ENCODE measurements around the gene HCAR1.
"Not testable (repeated sequence)": the region's sequence is repeated elsewhere in the genome, so short reads cannot be mapped to it uniquely, and the experiment has no call there.

The HCAR1 gene

GRCh38 chr12:122721057-122721545 lies 9.5 kb downstream of the HCAR1 start:
- no peak for DNase-seq (ENCODE audit: low read depth in 2 of 2)

GRCh38 chr12:122716658-122717057 lies 14.0 kb downstream of the HCAR1 start, which contains the start of gene HCAR3:
TSS of gene HCAR3 (minus strand) at chr12:122716811. CDS start at chr12:122716737, 74 bp downstream.
- not testable (repeated sequence) for DNase-seq (ENCODE audit: low read depth in 2 of 2)

DNA sequence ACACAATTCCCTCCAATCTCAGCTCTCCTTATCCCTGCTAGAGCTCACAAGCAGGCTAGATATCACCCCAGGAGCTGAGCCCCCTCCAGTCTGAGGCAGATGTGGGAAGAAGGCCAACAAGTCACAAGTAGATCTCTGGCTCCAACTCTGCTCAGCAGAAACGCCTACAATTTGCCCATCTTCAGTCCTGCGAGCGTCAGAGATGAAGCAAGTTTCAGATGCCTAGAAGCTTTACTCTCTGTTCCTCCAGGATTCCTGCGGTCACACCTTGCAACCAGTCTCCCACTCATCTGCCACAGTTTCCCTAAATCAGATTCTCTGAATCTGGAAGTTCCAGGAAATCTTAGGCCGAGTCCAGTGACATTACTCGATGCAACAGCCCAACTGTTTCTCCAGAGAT lies 15.4 kb downstream of the HCAR1 start:
- DNase-seq (ENCODE audit: low read depth in 2 of 2), result not testable (repeated sequence)

DNA sequence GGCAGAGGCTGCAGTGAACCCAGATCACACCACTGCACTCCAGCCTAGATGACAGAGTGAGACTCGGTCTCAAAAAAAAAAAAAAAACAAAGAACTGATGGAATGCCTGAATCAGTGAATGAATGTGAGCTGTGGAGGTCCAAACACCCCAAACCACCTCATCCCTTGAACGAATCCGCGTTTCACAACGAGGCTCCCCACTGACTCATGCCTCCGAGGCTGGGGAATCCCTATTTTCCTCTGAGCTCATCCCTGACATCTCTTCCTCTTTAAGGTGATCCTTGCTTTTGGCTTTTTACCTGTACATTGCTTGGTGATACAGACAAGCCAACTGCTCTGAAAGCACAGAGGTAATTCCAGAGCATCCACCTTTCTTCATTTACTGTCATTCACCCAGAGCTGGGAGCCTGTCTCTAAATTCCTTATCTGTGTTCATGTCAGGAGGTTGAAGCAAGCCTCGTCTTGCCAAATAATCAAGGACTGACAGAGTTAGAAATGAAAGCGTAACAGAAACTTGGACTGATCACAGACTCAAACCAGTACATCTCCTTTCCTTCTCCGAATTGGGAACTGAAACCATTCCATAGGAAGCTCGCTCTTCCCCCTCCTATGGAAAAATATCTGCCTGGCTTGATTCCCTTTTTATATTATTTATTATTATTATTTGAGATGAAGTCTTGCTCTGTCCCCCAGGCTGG lies 17.0 kb downstream of the HCAR1 start:
- DNase-seq (ENCODE audit: low read depth in 2 of 2), result not testable (repeated sequence)

- DNase-seq (ENCODE audit: low read depth in 2 of 2), result not testable (repeated sequence)
Measured at GRCh38 chr12:122711266-122711665, 19.4 kb downstream of the HCAR1 start.

DNA sequence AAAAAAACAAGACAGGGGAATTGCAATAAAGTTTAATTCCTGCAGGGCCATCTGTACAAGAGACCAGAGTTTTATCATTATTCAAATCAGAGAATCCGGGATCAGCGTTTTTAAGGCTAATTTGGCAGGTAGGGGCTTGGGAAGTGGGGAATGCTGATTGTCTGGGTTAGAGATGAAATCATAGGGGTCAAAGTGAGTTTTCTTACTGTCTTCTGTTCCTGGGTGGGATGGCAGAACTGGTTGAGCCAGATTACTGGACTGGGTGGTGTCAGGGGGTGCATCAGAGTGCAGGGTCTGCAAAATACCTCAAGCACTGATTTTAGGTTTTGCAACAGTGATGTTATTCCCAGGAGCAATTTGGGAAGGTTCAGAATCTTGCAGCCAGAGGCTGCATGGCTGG lies 20.3 kb downstream of the HCAR1 start:
- not testable (repeated sequence) for DNase-seq (ENCODE audit: low read depth in 2 of 2)

DNA sequence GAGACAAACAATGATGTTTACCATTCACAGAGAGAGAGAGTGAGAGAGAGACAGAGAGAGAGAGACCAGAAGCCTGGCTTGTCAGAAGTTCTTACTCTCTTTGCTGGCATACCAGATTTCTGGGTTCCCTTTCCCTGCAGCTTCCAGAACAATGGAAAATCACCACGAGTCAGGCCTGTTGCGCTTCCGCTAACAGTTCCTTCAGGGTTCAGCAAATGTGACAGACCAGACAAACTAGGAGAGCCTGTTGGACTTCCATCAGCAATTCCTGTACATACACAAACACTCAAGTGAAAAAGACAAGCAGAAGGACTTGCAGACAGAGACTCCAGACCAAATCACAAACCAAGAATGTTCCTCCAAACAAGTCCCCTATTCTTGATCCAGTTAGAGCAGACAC lies 21.4 kb downstream of the HCAR1 start:
- not testable (repeated sequence) for DNase-seq (ENCODE audit: low read depth in 2 of 2)

DNA sequence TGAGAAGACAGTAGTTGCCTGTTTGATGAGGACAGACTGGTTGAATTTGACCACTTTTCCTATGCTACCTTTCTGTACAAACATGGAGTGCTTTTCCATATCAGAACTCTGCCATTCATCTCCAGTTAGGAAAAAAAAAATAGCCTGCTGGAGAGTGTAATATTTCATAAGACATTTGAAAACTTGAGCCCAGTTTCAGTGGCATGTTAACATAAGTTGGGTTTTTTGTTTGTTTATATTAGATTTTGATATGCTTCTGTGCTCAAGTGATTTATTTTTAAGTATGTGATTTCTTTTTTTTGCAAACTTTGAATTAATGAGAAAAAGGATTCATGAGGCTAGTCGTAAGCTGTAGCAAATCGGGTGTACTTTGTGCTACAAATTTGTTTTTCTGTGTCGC lies 26.8 kb downstream of the HCAR1 start:
- DNase-seq (ENCODE audit: low read depth in 2 of 2), result not testable (repeated sequence)

- not testable (repeated sequence) for DNase-seq (ENCODE audit: low read depth in 2 of 2)
Measured at GRCh38 chr12:122702890-122703611, 27.6 kb downstream of the HCAR1 start, which contains the start of gene HCAR2. TSS of gene HCAR2 (minus strand) at chr12:122703357. CDS start at chr12:122703283, 74 bp downstream.

- DNase-seq (ENCODE audit: low read depth in 2 of 2), result not testable (repeated sequence)
Measured at GRCh38 chr12:122701481-122701880, 29.2 kb downstream of the HCAR1 start.

DNA sequence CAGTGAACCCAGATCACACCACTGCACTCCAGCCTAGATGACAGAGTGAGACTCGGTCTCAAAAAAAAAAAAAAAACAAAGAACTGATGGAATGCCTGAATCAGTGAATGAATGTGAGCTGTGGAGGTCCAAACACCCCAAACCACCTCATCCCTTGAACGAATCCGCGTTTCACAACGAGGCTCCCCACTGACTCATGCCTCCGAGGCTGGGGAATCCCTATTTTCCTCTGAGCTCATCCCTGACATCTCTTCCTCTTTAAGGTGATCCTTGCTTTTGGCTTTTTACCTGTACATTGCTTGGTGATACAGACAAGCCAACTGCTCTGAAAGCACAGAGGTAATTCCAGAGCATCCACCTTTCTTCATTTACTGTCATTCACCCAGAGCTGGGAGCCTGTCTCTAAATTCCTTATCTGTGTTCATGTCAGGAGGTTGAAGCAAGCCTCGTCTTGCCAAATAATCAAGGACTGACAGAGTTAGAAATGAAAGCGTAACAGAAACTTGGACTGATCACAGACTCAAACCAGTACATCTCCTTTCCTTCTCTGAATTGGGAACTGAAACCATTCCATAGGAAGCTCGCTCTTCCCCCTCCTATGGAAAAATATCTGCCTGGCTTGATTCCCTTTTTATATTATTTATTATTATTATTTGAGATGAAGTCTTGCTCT lies 30.5 kb downstream of the HCAR1 start:
- DNase-seq (ENCODE audit: low read depth in 2 of 2), result not testable (repeated sequence)

DNA sequence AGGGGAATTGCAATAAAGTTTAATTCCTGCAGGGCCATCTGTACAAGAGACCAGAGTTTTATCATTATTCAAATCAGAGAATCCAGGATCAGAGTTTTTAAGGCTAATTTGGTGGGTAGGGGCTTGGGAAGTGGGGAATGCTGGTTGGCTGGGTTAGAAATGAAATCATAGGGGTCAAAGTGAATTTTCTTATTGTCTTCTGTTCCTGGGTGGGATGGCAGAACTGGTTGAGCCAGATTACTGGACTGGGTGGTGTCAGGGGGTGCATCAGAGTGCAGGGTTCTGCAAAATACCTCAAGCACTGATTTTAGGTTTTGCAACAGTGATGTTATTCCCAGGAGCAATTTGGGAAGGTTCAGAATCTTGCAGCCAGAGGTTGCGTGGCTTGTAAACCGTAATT lies 33.7 kb downstream of the HCAR1 start:
- DNase-seq (ENCODE audit: low read depth in 2 of 2), result not testable (repeated sequence)

GRCh38 chr12:122691566-122691965 lies 39.1 kb downstream of the HCAR1 start:
- no peak for DNase-seq (ENCODE audit: low read depth in 2 of 2)

GRCh38 chr12:122688291-122688690 lies 42.4 kb downstream of the HCAR1 start:
- DNase-seq (ENCODE audit: low read depth in 2 of 2), result no peak

GRCh38 chr12:122687086-122687485 lies 43.6 kb downstream of the HCAR1 start:
- no peak for DNase-seq (ENCODE audit: low read depth in 2 of 2)

- no peak for DNase-seq (ENCODE audit: low read depth in 2 of 2)
Measured at GRCh38 chr12:122686538-122686937, 44.1 kb downstream of the HCAR1 start.

- no peak for DNase-seq (ENCODE audit: low read depth in 2 of 2)
Measured at GRCh38 chr12:122684297-122684813, 46.3 kb downstream of the HCAR1 start.

DNA sequence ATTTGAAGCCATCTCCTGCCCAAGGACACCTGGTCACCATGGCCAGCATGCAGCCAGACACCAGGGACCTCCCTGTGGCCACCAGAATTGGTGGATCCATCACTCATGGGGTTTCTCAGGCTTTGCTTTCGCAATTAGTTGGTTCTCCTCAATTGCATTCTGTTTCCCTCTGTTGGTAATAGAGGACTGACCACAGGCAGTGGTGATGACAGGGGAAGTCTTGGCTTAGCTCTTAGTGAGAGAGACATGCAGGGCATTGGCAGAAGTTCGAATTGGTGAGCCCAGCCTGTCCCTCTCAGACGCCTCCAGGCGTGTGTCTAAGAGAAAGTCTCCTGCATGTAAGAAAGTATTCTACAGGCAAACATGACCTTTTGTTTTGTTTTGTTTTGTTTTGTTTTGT lies 48.8 kb downstream of the HCAR1 start:
- no peak for DNase-seq (ENCODE audit: low read depth in 2 of 2)

DNA sequence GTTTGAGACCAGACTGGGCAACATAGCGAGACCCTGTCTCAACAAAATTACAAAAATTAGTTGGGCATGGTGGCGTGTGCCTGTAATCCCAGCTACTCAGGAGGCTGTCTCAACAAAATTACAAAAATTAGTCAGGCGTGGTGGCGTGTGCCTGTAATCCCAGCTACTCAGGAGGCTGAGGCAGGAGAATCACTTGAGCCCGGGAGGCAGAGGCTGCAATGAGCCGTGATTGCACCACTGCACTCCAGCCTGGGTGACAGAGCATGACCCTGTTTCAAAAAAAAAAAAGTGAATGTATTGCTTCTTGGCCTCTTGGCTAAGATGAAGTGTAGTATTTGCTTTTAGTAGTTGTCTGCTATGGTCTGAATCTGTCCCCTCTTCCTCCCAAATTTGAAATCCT lies 49.7 kb downstream of the HCAR1 start:
- not testable (repeated sequence) for DNase-seq (ENCODE audit: low read depth in 2 of 2)

DNA sequence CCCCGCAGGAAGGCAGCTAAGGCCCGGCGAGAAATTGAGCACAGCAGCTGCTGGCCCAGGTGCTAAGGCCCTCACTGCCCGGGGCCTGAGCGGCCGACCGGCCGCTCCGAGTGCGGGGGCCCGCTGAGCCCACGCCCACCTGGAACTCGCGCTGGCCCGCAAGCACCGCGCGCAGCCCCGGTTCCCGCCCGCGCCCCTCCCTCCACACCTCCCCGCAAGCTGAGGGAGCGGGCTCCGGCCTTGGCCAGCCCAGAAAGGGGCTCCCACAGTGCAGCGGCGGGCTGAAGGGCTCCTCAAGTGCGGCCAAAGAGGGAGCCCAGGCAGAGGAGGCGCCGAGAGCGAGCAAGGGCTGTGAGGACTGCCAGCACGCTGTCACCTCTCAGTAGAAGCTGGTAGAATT lies 53.9 kb downstream of the HCAR1 start:
- not testable (repeated sequence) for DNase-seq (ENCODE audit: low read depth in 2 of 2)
